Spleen (tissue), 7 donors: ENCODE data around the gene PTPRN2.

Experiments
- CTCF ChIP-seq, 11 experiments: fragments of 200-600 bp in 7 of 11; fragments of 450-650 bp in 4 of 11; sonication (generic) in 4 of 11; IDR thresholded peaks in 8 of 11; conservative IDR thresholded peaks in 3 of 11; 1 replicate in 7 of 11; 2 replicates in 4 of 11; pipeline versions ENCODE4 v1.4.0 to v1.8.0; 2016 to 2021; ENCODE audit warnings: antibody characterized with exemption in 11 of 11, inconsistent platforms in 4 of 11, mild to moderate bottlenecking in 1 of 11
- POLR2A ChIP-seq, 3 donors: fragments of 450-650 bp; IDR thresholded peaks; one replicate each; pipeline ENCODE4 v1.5.1; 2017; ENCODE audit warnings: antibody characterized with exemption in 3 of 3, mild to moderate bottlenecking in 1 of 3
- POLR2AphosphoS5 ChIP-seq, 3 donors: sonication (generic); formaldehyde crosslinking; IDR thresholded peaks; one replicate each; pipeline ENCODE4 v1.5.1; 2017; ENCODE audit warnings: antibody characterized with exemption in 3 of 3
- donor health status: DM: no; HTN: no; CAD: no; lungs with moderate emphysema.
- donor health status: DM: no; HTN: no; CAD: no.
- donor health status: DM: no; HTN: no; CAD: no.

- TF ChIP-seq CTCF (IDR thresholded peaks at IDR 0.05 in 8 of 11, conservative IDR thresholded peaks at IDR 0.05 in 3 of 11) (no peak), POLR2AphosphoS5 (IDR thresholded peaks at IDR 0.05) (no peak), POLR2A (IDR thresholded peaks at IDR 0.05) (no peak)
Observed at GRCh38 chr7:158057446-158057845, 530.2 kb downstream of the PTPRN2 start.
